Activated CD4-positive, alpha-beta T cell treated with anti-CD3 and anti-CD28 coated beads, Interleukin-2, amount 10 ng/mL, durations not matched to agents 24 days and 14 days (primary cell): ENCODE data around the gene RGS7BP. TPM values are rescaled to one million over a fixed set of nuclear protein-coding genes. Genes with fewer than 3 reads are reported as not detected.

Experiments used
- DNase-seq: peaks from one replicate; pipeline ENCODE4 v3.0.0; 2022
- H3K27ac Mint-ChIP-seq: one replicate; pipeline ENCODE4 v1.8.0; 2022; ENCODE audit warnings: mild to moderate bottlenecking, mixed read lengths
- H3K27me3 Mint-ChIP-seq: one replicate; pipeline ENCODE4 v1.8.0; 2022; ENCODE audit warnings: mixed read lengths
- H3K36me3 Mint-ChIP-seq: one replicate; pipeline ENCODE4 v1.8.0; 2022; ENCODE audit warnings: low read depth, mild to moderate bottlenecking, mixed read lengths
- H3K4me1 Mint-ChIP-seq: one replicate; pipeline ENCODE4 v1.8.0; 2021; ENCODE audit warnings: mixed read lengths
- H3K4me3 Mint-ChIP-seq: one replicate; pipeline ENCODE4 v1.8.0; 2022; ENCODE audit warnings: mild to moderate bottlenecking, moderate library complexity, mixed read lengths
- H3K9me3 Mint-ChIP-seq: one replicate; pipeline ENCODE4 v1.8.0; 2021; ENCODE audit warnings: mixed read lengths
- intact Hi-C: fragments of 100-400 bp; cut with micrococcal nuclease; formaldehyde crosslinking; loops from one replicate; pipeline ENCODE4 v1.15.1; 2023
- total RNA-seq: library from RNA; stranded (reverse); gene quantifications from 2 replicates; pipeline ENCODE4 v1.2.3, GENCODE V29; 2022

The RGS7BP gene
- total RNA-seq: not detected in 2 replicates

- peaks cover 4% of the 10 kb centered on the region for H3K4me1 Mint-ChIP-seq
- H3K9me3 Mint-ChIP-seq: peaks cover 4% of the 10 kb centered on the region
- DNase-seq: no peak
- H3K27ac Mint-ChIP-seq: no peak within 1 kb of the TSS
- peaks cover 37% of the 10 kb centered on the region for H3K27me3 Mint-ChIP-seq
- H3K36me3 Mint-ChIP-seq: no peaks in the 10 kb centered on the region
- intact Hi-C loops: no loop called here
- H3K4me3 Mint-ChIP-seq: no peak within 1 kb of the TSS
Observed at GRCh38 chr5:64505769-64506566, at the start of gene RGS7BP. Gene RGS7BP, plus strand, starts transcription at chr5:64506015. Its CDS starts 610 bp downstream, at chr5:64506625.

GRCh38 chr5:64457846-64458245, 48.0 kb upstream of the RGS7BP start:
- Mint-ChIP-seq H3K9me3 (no peaks in the 10 kb centered on the region), H3K27me3 (no peaks in the 10 kb centered on the region), H3K4me1 (no peaks in the 10 kb centered on the region), H3K27ac (no peak overlapping the region), H3K36me3 (no peaks in the 10 kb centered on the region), H3K4me3 (no peak overlapping the region)
- intact Hi-C loops: no loop called here
- no peak for DNase-seq

GRCh38 chr5:64458948-64459347, 46.9 kb upstream of the RGS7BP start:
- H3K4me3 Mint-ChIP-seq: no peak overlapping the region
- H3K27ac Mint-ChIP-seq: no peak overlapping the region
- no peak for DNase-seq
- no peaks in the 10 kb centered on the region for H3K9me3 Mint-ChIP-seq
- H3K36me3 Mint-ChIP-seq: no peaks in the 10 kb centered on the region
- no peaks in the 10 kb centered on the region for H3K4me1 Mint-ChIP-seq
- intact Hi-C loops: no loop called here
- H3K27me3 Mint-ChIP-seq: no peaks in the 10 kb centered on the region

GRCh38 chr5:64462391-64462790, 43.4 kb upstream of the RGS7BP start:
- intact Hi-C loops: no loop called here
- no peaks in the 10 kb centered on the region for H3K27me3 Mint-ChIP-seq
- no peaks in the 10 kb centered on the region for H3K9me3 Mint-ChIP-seq
- no peak for DNase-seq
- H3K27ac Mint-ChIP-seq: no peak overlapping the region
- H3K4me3 Mint-ChIP-seq: no peak overlapping the region
- no peaks in the 10 kb centered on the region for H3K36me3 Mint-ChIP-seq
- H3K4me1 Mint-ChIP-seq: no peaks in the 10 kb centered on the region

GRCh38 chr5:64486163-64486562, 19.7 kb upstream of the RGS7BP start:
- no peaks in the 10 kb centered on the region for H3K9me3 Mint-ChIP-seq

GRCh38 chr5:64487283-64487682, 18.5 kb upstream of the RGS7BP start:
- Mint-ChIP-seq H3K36me3 (no peaks in the 10 kb centered on the region), H3K9me3 (no peaks in the 10 kb centered on the region), H3K4me1 (no peaks in the 10 kb centered on the region)

More at GRCh38 chr5:64486163-64486562, 19.7 kb upstream of the RGS7BP start:
- Mint-ChIP-seq H3K4me3 (no peak overlapping the region), H3K27me3 (no peaks in the 10 kb centered on the region), H3K4me1 (no peaks in the 10 kb centered on the region), H3K36me3 (no peaks in the 10 kb centered on the region), H3K27ac (no peak overlapping the region)
- intact Hi-C loops: no loop called here
- DNase-seq: no peak

GRCh38 chr5:64489857-64490256, 16.0 kb upstream of the RGS7BP start:
- Mint-ChIP-seq H3K4me1 (no peaks in the 10 kb centered on the region), H3K27me3 (no peaks in the 10 kb centered on the region), H3K36me3 (no peaks in the 10 kb centered on the region), H3K27ac (no peak overlapping the region), H3K9me3 (no peaks in the 10 kb centered on the region), H3K4me3 (no peak overlapping the region)
- no peak for DNase-seq
- intact Hi-C loops: no loop called here

More at GRCh38 chr5:64487283-64487682, 18.5 kb upstream of the RGS7BP start:
- no peaks in the 10 kb centered on the region for H3K27me3 Mint-ChIP-seq
- H3K27ac Mint-ChIP-seq: no peak overlapping the region
- no peak for DNase-seq
- intact Hi-C loops: no loop called here
- no peak overlapping the region for H3K4me3 Mint-ChIP-seq

- intact Hi-C loops: no loop called here
Observed at GRCh38 chr5:64497386-64497785, 8.4 kb upstream of the RGS7BP start.

GRCh38 chr5:64502196-64502595, 3.6 kb upstream of the RGS7BP start:
- Mint-ChIP-seq H3K27me3 (peaks cover 23% of the 10 kb centered on the region), H3K9me3 (peaks cover 4% of the 10 kb centered on the region), H3K27ac (no peak overlapping the region), H3K36me3 (no peaks in the 10 kb centered on the region), H3K4me3 (no peak overlapping the region), H3K4me1 (peaks cover 4% of the 10 kb centered on the region)
- DNase-seq: no peak
- intact Hi-C loops: no loop called here

More at GRCh38 chr5:64497386-64497785, 8.4 kb upstream of the RGS7BP start:
- Mint-ChIP-seq H3K4me1 (no peaks in the 10 kb centered on the region), H3K9me3 (no peaks in the 10 kb centered on the region), H3K36me3 (no peaks in the 10 kb centered on the region), H3K4me3 (no peak overlapping the region), H3K27me3 (no peaks in the 10 kb centered on the region), H3K27ac (no peak overlapping the region)
- no peak for DNase-seq

- peaks cover 37% of the 10 kb centered on the region for H3K27me3 Mint-ChIP-seq
- H3K9me3 Mint-ChIP-seq: peaks cover 4% of the 10 kb centered on the region
- intact Hi-C loops: no loop called here
- no peak for DNase-seq
- H3K27ac Mint-ChIP-seq: no peak overlapping the region
- H3K36me3 Mint-ChIP-seq: no peaks in the 10 kb centered on the region
- H3K4me3 Mint-ChIP-seq: no peak overlapping the region
- peaks cover 4% of the 10 kb centered on the region for H3K4me1 Mint-ChIP-seq
Observed at GRCh38 chr5:64506567-64507263, 900 bp downstream of the RGS7BP start.

GRCh38 chr5:64507264-64507605, 1.4 kb downstream of the RGS7BP start:
- intact Hi-C loops: no loop called here
- Mint-ChIP-seq H3K4me3 (no peak overlapping the region), H3K27ac (no peak overlapping the region), H3K36me3 (no peaks in the 10 kb centered on the region), H3K27me3 (peaks cover 37% of the 10 kb centered on the region), H3K4me1 (peaks cover 4% of the 10 kb centered on the region), H3K9me3 (peaks cover 4% of the 10 kb centered on the region)
- no peak for DNase-seq

- Mint-ChIP-seq H3K27ac (no peak overlapping the region), H3K27me3 (peaks cover 32% of the 10 kb centered on the region)
Observed at GRCh38 chr5:64509828-64510227, 4.0 kb downstream of the RGS7BP start.

GRCh38 chr5:64513492-64513891, 7.7 kb downstream of the RGS7BP start:
- peaks cover 2% of the 10 kb centered on the region for H3K27me3 Mint-ChIP-seq
- intact Hi-C loops: no loop called here
- no peak overlapping the region for H3K27ac Mint-ChIP-seq
- H3K9me3 Mint-ChIP-seq: no peaks in the 10 kb centered on the region
- H3K4me1 Mint-ChIP-seq: no peaks in the 10 kb centered on the region
- H3K36me3 Mint-ChIP-seq: no peaks in the 10 kb centered on the region
- no peak for DNase-seq
- no peak overlapping the region for H3K4me3 Mint-ChIP-seq

More at GRCh38 chr5:64509828-64510227, 4.0 kb downstream of the RGS7BP start:
- peaks cover 4% of the 10 kb centered on the region for H3K4me1 Mint-ChIP-seq
- no peak for DNase-seq
- H3K9me3 Mint-ChIP-seq: peaks cover 4% of the 10 kb centered on the region
- H3K4me3 Mint-ChIP-seq: no peak overlapping the region
- no peaks in the 10 kb centered on the region for H3K36me3 Mint-ChIP-seq
- intact Hi-C loops: no loop called here

GRCh38 chr5:64514612-64515011, 8.8 kb downstream of the RGS7BP start:
- no peaks in the 10 kb centered on the region for H3K4me1 Mint-ChIP-seq
- no peak for DNase-seq
- intact Hi-C loops: no loop called here
- no peaks in the 10 kb centered on the region for H3K27me3 Mint-ChIP-seq
- no peak overlapping the region for H3K4me3 Mint-ChIP-seq
- H3K9me3 Mint-ChIP-seq: no peaks in the 10 kb centered on the region
- H3K36me3 Mint-ChIP-seq: no peaks in the 10 kb centered on the region
- H3K27ac Mint-ChIP-seq: no peak overlapping the region
